Body of pancreas (tissue), 4 donors: Measurements from ENCODE around the gene KIF21A.

Experiments
- POLR2A ChIP-seq, 3 donors: fragments of 450-650 bp; IDR thresholded peaks; one replicate each; pipeline ENCODE4 v1.6.1; 2016; ENCODE audit warnings: antibody characterized with exemption in 3 of 3, mild to moderate bottlenecking in 2 of 3
- TF ChIP-seq, protein P1 (sequence below), 7 experiments: fragments of 450-650 bp in 4 of 7; fragments of 200-600 bp in 3 of 7; sonication (generic) in 3 of 7; IDR thresholded peaks; one replicate each; pipeline ENCODE4 v1.5.1; 2016 to 2019; ENCODE audit warnings: antibody characterized with exemption in 7 of 7

DNA sequence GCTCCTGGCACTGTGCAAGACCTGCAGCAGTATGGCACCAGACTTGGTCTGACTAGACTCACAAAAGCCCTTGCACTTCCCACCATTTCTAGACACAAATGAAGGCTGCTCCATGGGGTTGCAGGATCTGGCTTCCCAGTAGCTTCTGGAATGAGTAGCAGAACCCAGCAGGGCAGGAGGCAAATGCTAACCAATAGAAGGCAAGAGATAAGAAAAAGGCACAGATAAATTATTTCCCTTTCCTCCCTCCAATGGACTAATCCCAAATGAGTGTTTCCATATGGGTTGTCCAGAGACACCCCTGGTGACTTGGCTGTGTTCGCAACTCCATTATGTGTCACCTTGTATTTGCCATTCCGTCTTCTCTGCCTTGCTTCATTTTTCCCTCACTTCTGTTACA lies 49.7 kb downstream of the KIF21A start:
- TF ChIP-seq POLR2A (IDR thresholded peaks at IDR 0.05), result no peak
- TF ChIP-seq, protein P1, sequence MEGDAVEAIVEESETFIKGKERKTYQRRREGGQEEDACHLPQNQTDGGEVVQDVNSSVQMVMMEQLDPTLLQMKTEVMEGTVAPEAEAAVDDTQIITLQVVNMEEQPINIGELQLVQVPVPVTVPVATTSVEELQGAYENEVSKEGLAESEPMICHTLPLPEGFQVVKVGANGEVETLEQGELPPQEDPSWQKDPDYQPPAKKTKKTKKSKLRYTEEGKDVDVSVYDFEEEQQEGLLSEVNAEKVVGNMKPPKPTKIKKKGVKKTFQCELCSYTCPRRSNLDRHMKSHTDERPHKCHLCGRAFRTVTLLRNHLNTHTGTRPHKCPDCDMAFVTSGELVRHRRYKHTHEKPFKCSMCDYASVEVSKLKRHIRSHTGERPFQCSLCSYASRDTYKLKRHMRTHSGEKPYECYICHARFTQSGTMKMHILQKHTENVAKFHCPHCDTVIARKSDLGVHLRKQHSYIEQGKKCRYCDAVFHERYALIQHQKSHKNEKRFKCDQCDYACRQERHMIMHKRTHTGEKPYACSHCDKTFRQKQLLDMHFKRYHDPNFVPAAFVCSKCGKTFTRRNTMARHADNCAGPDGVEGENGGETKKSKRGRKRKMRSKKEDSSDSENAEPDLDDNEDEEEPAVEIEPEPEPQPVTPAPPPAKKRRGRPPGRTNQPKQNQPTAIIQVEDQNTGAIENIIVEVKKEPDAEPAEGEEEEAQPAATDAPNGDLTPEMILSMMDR (IDR thresholded peaks at IDR 0.05), result no peak
